ENCODE results near the gene PLEKHG3. TPM values are rescaled to one million over a fixed set of nuclear protein-coding genes. Genes with fewer than 3 reads are reported as not detected.

Gene PLEKHG3
- total RNA-seq, 1 donor: 11.2 TPM

DNA sequence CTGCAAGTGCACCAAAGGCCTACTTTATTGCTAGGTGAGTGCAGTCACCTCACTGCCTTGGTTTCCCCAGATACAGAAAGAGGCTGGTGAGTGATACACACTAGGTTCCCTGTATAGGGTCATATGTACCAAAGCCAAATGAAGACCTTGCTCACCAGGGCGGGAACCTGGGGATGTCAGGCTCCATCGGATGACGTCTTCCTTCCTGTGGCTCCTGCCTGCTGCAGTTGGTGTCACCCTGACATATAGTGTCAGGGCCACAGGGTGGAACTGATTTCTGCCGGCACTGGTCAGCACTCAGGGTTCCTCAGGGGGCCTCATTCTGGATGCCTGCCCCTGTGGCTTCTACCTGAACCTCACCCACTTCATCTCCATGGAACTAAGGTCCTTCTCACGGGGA, 43.1 kb downstream of the PLEKHG3 start:
- no peak overlapping the region for H3K4me3 ChIP-seq (ENCODE audit: low read depth, low read length)
- TF ChIP-seq, protein P1, sequence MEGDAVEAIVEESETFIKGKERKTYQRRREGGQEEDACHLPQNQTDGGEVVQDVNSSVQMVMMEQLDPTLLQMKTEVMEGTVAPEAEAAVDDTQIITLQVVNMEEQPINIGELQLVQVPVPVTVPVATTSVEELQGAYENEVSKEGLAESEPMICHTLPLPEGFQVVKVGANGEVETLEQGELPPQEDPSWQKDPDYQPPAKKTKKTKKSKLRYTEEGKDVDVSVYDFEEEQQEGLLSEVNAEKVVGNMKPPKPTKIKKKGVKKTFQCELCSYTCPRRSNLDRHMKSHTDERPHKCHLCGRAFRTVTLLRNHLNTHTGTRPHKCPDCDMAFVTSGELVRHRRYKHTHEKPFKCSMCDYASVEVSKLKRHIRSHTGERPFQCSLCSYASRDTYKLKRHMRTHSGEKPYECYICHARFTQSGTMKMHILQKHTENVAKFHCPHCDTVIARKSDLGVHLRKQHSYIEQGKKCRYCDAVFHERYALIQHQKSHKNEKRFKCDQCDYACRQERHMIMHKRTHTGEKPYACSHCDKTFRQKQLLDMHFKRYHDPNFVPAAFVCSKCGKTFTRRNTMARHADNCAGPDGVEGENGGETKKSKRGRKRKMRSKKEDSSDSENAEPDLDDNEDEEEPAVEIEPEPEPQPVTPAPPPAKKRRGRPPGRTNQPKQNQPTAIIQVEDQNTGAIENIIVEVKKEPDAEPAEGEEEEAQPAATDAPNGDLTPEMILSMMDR (IDR thresholded peaks at IDR 0.05; ENCODE audit: insufficient read depth, low read depth, low read length): no peak
- no peak for DNase-seq (ENCODE audit: low read depth)

DNA sequence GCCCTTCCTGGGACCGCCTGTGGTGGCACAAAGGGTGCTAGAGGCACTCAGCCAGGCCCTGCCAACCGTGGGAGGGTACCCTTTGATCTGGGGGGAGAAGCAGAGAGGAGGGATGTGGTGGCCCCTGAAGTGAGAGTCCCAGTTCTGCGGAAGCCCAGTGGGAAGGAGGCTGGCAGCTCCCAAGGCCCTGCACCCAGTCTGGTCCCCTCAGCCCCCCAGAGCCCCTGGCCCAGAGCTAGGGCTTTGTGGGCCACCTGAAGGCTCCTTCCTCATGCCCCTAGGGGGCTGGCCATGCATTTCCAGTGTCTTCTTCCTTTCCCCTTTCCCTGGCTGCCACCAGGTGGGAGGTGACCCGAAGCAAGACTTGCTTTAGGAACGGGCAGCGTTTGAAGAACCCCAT, 44.3 kb downstream of the PLEKHG3 start:
- TF ChIP-seq, protein P1 (IDR thresholded peaks at IDR 0.05; ENCODE audit: insufficient read depth, low read depth, low read length): no peak
- H3K4me3 ChIP-seq (ENCODE audit: low read depth, low read length): no peak overlapping the region
- no peak for DNase-seq (ENCODE audit: low read depth)

DNA sequence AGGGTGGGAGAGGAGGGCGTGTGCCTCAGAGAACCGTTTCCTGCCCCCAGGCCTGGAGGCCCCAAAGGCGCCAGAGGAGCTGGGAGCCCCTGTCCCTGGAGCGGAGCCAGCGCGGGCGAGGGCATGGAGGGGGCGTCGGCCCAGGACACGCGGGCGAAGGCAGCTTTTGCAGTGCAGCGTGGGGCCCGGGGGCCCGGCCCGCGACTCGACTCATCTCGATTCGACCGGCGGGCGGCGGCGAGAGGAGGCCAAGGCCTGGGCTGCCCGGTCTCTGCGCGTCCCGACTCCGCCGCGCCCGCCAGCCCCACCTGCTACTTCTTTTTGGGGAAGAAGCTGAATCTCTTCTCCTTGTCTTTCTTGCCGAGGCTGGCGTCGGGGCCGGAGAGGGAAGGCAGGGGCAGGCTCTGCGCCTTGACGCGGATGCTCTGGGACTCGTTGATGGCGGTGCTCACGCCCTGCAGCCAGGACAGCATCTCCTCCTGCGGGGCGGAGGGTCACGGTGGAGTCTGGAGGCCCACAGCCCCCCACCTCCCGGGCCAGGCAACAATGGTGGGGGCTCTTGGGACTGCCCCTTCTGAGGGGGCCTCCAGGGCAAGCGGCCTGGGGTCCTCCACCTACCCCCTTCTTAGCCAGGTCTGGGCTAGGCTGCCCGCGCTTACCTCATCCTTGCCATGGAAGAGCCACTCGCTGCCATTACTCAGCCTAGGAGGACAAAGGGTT, 44.9 kb downstream of the PLEKHG3 start:
- TF ChIP-seq, protein P1 (IDR thresholded peaks at IDR 0.05; ENCODE audit: insufficient read depth, low read depth, low read length): no peak
- no peak overlapping the region for H3K4me3 ChIP-seq (ENCODE audit: low read depth, low read length)
- no peak for DNase-seq (ENCODE audit: low read depth)

DNA sequence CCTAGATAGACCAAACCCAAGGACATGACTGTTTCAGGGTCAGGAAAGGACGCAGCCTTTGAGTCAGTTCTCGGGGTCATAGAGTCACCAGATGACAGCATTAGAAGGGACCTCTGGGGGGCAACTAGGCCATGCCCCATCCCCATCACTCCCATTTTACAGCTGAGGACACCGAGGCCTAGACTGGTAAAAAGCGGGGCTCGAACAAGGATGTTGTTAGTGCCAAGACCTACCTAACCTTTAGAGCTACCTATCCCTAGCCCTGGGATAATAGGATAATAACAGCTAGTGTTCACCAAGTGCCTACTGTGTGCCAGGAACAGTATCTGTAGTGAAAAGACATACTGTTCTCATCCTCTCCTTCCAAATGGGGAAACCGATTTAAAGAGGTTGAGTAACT, 48.7 kb downstream of the PLEKHG3 start:
- H3K4me3 ChIP-seq (ENCODE audit: low read depth, low read length): no peak overlapping the region
- TF ChIP-seq, protein P1 (IDR thresholded peaks at IDR 0.05; ENCODE audit: insufficient read depth, low read depth, low read length): no peak
- no peak for DNase-seq (ENCODE audit: low read depth)

DNA sequence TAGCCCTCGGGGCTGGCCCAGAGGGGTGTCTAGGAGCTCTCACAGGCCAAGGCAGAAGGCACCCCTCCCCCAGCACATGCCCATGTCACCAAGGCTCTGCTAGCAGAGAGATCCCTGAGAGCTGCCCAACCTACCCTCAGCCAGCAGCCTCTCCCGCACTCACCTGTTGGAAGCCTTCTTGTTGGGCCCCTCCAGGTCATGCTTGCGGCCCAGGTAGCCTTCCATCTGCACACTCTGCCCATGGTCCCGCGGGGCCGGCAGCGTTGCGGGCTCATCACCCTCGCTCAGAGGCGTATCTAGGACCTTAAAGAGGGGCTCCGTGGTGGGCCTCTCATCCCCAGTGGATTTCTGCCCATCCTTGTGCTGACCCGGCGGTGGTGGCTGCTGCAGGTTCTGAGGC, 49.1 kb downstream of the PLEKHG3 start:
- H3K4me3 ChIP-seq (ENCODE audit: low read depth, low read length): no peak overlapping the region
- DNase-seq (ENCODE audit: low read depth): no peak
- TF ChIP-seq, protein P1 (IDR thresholded peaks at IDR 0.05; ENCODE audit: insufficient read depth, low read depth, low read length): no peak

DNA sequence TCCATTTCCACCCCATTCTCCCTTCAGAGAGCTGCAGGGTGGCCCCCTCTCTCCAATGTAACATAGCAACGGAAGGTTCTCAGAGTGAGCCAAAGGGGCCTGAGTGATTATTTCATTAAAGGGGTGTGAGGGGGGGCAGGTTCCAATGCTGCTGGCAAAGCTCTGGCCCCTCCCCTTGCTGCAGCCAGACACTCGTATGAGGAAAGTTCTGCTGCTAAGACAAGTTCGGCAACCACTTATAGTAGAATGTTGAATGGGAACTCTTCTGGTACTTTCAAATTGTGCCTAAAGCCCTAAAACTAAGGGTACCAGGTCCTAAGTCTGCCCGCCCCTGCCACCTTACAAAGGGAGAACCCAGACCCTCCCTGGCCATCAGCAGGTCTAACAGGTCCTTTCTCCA, 49.8 kb downstream of the PLEKHG3 start:
- TF ChIP-seq, protein P1 (IDR thresholded peaks at IDR 0.05; ENCODE audit: insufficient read depth, low read depth, low read length): no peak
- H3K4me3 ChIP-seq (ENCODE audit: low read depth, low read length): no peak overlapping the region
- no peak for DNase-seq (ENCODE audit: low read depth)

DNA sequence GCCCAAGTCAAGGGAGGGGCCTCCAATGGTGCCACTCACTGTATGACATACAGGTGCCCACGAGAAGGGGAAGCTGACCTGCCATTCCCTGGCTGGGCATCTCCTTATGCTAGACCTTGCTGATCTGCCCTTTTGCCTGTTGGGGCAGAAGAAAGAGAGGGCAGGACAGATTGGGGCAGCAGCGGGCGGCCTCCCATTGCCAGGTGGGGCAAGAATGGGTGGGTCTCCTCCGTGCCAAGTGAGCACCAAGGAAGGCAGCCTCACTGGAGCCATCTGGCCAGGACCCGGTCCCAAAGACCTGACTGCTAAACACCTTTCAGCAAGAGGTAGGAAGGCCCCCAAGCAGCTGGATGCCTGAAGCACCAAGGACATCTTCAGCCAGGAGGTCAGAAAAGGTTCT, 50.5 kb downstream of the PLEKHG3 start:
- TF ChIP-seq, protein P1 (IDR thresholded peaks at IDR 0.05; ENCODE audit: insufficient read depth, low read depth, low read length): no peak
- DNase-seq (ENCODE audit: low read depth): no peak
- H3K4me3 ChIP-seq (ENCODE audit: low read depth, low read length): no peak overlapping the region
